SU-DHL-6 (cell line): ENCODE results near the gene TENT4A.

Source experiments
- H2AFZ ChIP-seq: fragments of 200-600 bp; sonication (generic); 2 replicates; pipeline ENCODE4 v1.6.1; 2014; ENCODE audit warnings: low read depth, mild to moderate bottlenecking, moderate library complexity, mixed read lengths, antibody characterized with exemption, low read length; ENCODE audit not compliant: severe bottlenecking
- H3F3A ChIP-seq: fragments of 200-600 bp; shearing (Covaris generic); 2 replicates; pipeline ENCODE4 v1.6.0; 2016; ENCODE audit warnings: antibody characterized with exemption, mild to moderate bottlenecking; ENCODE audit not compliant: insufficient read depth
- H3K27ac ChIP-seq: fragments of 200-600 bp; sonication (generic); 2 replicates; pipeline ENCODE4 v1.5.1; 2016; ENCODE audit warnings: low read depth, mild to moderate bottlenecking, low read length, moderate library complexity, mixed read lengths
- H3K27me3 ChIP-seq: fragments of 200-600 bp; sonication (generic), shearing (Covaris generic); 2 replicates; pipeline ENCODE4 v1.6.0; 2014; ENCODE audit warnings: mild to moderate bottlenecking, low read length
- H3K36me3 ChIP-seq: fragments of 200-600 bp; sonication (generic); 2 replicates; pipeline ENCODE4 v1.6.1; 2014; ENCODE audit warnings: mild to moderate bottlenecking, low read length, mixed read lengths
- H3K4me2 ChIP-seq: fragments of 300-600, 200-600 bp; shearing (Covaris generic), sonication (generic); 2 replicates; pipeline ENCODE4 v1.6.0; 2014; ENCODE audit warnings: low read length, low read depth, mild to moderate bottlenecking; ENCODE audit not compliant: poor library complexity, severe bottlenecking
- H3K4me3 ChIP-seq: fragments of 200-600 bp; sonication (generic); 2 replicates; pipeline ENCODE4 v1.5.1; 2014; ENCODE audit warnings: antibody characterized with exemption, low read length, mild to moderate bottlenecking, mixed read lengths; ENCODE audit not compliant: insufficient read depth, poor library complexity, severe bottlenecking
- H3K79me2 ChIP-seq: fragments of 200-600 bp; sonication (generic); 2 replicates; pipeline ENCODE4 v1.6.1; 2014; ENCODE audit warnings: mild to moderate bottlenecking, low read length, moderate library complexity; ENCODE audit not compliant: insufficient read depth
- H3K9ac ChIP-seq: fragments of 200-600 bp; sonication (generic); 2 replicates; pipeline ENCODE4 v1.7.0; 2014; ENCODE audit warnings: mild to moderate bottlenecking, low read length
- H3K9me2 ChIP-seq: fragments of 200-600 bp; sonication (generic); replicated peaks from 2 replicates; pipeline ENCODE4 v1.6.1; 2014; ENCODE audit warnings: low read length; ENCODE audit not compliant: insufficient read depth
- H3K9me3 ChIP-seq: fragments of 200-600 bp; sonication (generic); 2 replicates; pipeline ENCODE4 v1.6.1; 2014; ENCODE audit warnings: low read length, mixed read lengths; ENCODE audit not compliant: insufficient read depth
- H4K20me1 ChIP-seq: fragments of 200-600 bp; sonication (generic); 2 replicates; pipeline ENCODE4 v1.6.1; 2014; ENCODE audit warnings: low read depth, mild to moderate bottlenecking, antibody characterized with exemption, low read length, moderate library complexity, mixed read lengths
- CTCF ChIP-seq: fragments of 200-600 bp; sonication (generic); IDR thresholded peaks from one replicate; pipeline ENCODE4 v1.5.1; 2017; ENCODE audit warnings: antibody characterized with exemption, mild to moderate bottlenecking, low read length, moderate library complexity; ENCODE audit not compliant: insufficient read depth, poor library complexity, severe bottlenecking
- EZH2phosphoT487 ChIP-seq: fragments of 200-600 bp; sonication (generic), shearing (Covaris generic); conservative IDR thresholded peaks from 2 replicates; pipeline ENCODE4 v1.6.1; 2018; ENCODE audit warnings: mild to moderate bottlenecking, antibody characterized with exemption, low read length, moderate library complexity, mixed read lengths

TENT4A gene

GRCh38 chr5:6759401-6759800, 46.2 kb downstream of the TENT4A start:
- Histone ChIP-seq H4K20me1 (no peaks in the 10 kb centered on the region), H3K4me2 (no peak overlapping the region), H2AFZ (no peak overlapping the region), H3F3A (no peaks in the 10 kb centered on the region), H3K9ac (no peak overlapping the region), H3K4me3 (no peak overlapping the region), H3K27me3 (no peaks in the 10 kb centered on the region), H3K79me2 (no peaks in the 10 kb centered on the region), H3K9me2 (no peaks in the 10 kb centered on the region), H3K27ac (no peak overlapping the region), H3K9me3 (no peaks in the 10 kb centered on the region), H3K36me3 (peaks cover 10% of the 10 kb centered on the region)
- TF ChIP-seq EZH2phosphoT487 (no peak), CTCF (no peak)

GRCh38 chr5:6759983-6760382, 46.8 kb downstream of the TENT4A start:
- Histone ChIP-seq H2AFZ (no peak overlapping the region), H3K4me3 (no peak overlapping the region), H3K4me2 (no peak overlapping the region), H3K36me3 (peaks cover 10% of the 10 kb centered on the region), H3K9ac (no peak overlapping the region), H3K9me2 (no peaks in the 10 kb centered on the region), H3K9me3 (no peaks in the 10 kb centered on the region), H4K20me1 (no peaks in the 10 kb centered on the region), H3K27me3 (no peaks in the 10 kb centered on the region), H3K79me2 (no peaks in the 10 kb centered on the region), H3F3A (no peaks in the 10 kb centered on the region), H3K27ac (no peak overlapping the region)
- TF ChIP-seq CTCF (no peak), EZH2phosphoT487 (no peak)

- no peak overlapping the region for H3K27ac ChIP-seq
- H3K9ac ChIP-seq, result no peak overlapping the region
- no peaks in the 10 kb centered on the region for H3K79me2 ChIP-seq
- no peaks in the 10 kb centered on the region for H3K9me2 ChIP-seq
- no peak for TF ChIP-seq CTCF
- no peak for TF ChIP-seq EZH2phosphoT487
- no peaks in the 10 kb centered on the region for H3F3A ChIP-seq
- H3K9me3 ChIP-seq, result no peaks in the 10 kb centered on the region
- peaks cover 5% of the 10 kb centered on the region for H3K36me3 ChIP-seq
- H3K4me2 ChIP-seq, result no peak overlapping the region
- no peaks in the 10 kb centered on the region for H4K20me1 ChIP-seq
- H2AFZ ChIP-seq, result no peak overlapping the region
- no peak overlapping the region for H3K4me3 ChIP-seq
- H3K27me3 ChIP-seq, result no peaks in the 10 kb centered on the region
Measured at GRCh38 chr5:6760686-6761085, 47.5 kb downstream of the TENT4A start.
